Nephron (organoid): ENCODE measurements around the gene FAM236D.
"Not testable (repeated sequence)": the region's sequence is repeated elsewhere in the genome, so short reads cannot be mapped to it uniquely, and the experiment has no call there.

Experiments used
- H3K27ac Mint-ChIP-seq, 3 experiments: 2 replicates each; pipeline ENCODE4 v1.8.0; 2020; ENCODE audit warnings: mixed read lengths in 3 of 3, mild to moderate bottlenecking in 2 of 3, moderate library complexity in 1 of 3
- H3K27me3 Mint-ChIP-seq: 2 replicates; pipeline ENCODE4 v1.8.0; 2021; ENCODE audit warnings: low read depth, mild to moderate bottlenecking, moderate library complexity, mixed read lengths
- H3K36me3 Mint-ChIP-seq: 2 replicates; pipeline ENCODE4 v1.8.0; 2020; ENCODE audit warnings: low read depth, mixed read lengths
- H3K4me1 Mint-ChIP-seq: 2 replicates; pipeline ENCODE4 v1.8.0; 2020; ENCODE audit warnings: mixed read lengths
- H3K4me3 Mint-ChIP-seq, 3 experiments: 2 replicates each; pipeline ENCODE4 v1.8.0; 2020; ENCODE audit warnings: mild to moderate bottlenecking in 3 of 3, mixed read lengths in 3 of 3, moderate library complexity in 2 of 3
- H3K9me3 Mint-ChIP-seq: 2 replicates; pipeline ENCODE4 v1.8.0; 2020; ENCODE audit warnings: mixed read lengths

FAM236D gene

DNA sequence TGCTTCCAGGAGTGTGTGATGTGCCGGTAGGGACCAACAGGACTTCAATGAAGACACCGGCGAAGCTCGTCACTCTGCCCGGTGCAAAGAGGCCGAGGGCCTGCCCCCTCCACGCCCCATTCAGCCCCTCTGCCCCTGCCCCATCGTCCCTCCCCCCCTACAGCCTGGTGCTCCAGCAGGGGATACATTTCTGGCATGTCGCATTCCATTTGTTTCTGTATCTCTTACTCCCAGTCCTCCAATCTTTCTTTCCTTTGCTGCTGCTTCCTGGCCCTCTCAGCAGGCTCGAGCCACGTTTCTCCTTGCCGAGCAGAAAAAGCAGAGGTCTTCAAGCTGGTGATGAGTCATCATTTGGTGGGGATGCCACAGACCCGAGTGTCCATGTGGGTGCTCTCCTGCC is at the start of gene FAM236D:
Gene FAM236D, minus strand, starts transcription at position 101 of the 400 bp plus-strand sequence. Its CDS starts 100 bp downstream, at position 1.
- not testable (repeated sequence) for H3K4me3 Mint-ChIP-seq, H3K27ac Mint-ChIP-seq, H3K9me3 Mint-ChIP-seq, H3K4me1 Mint-ChIP-seq, H3K36me3 Mint-ChIP-seq, H3K27me3 Mint-ChIP-seq

DNA sequence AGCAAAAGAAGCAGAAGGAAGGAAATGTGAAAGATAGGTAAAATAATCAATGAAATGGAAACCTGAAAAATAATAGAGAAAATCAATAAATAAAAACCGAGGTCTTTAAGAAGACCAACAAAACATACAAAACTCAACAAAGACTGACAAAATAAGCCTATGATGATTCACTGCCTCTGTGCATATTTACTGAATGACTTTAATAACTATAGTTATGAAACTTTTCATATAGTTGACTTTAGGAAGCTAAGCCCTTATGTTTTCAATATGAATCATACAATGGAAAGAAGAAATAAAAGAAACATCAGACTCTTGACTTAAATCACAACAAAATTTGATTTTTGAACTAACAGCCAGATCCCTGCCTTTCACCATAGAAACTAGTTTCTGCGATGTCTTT is 29.5 kb upstream of the FAM236D start:
- H3K27me3 Mint-ChIP-seq, H3K27ac Mint-ChIP-seq, H3K4me1 Mint-ChIP-seq, H3K36me3 Mint-ChIP-seq, H3K9me3 Mint-ChIP-seq, H3K4me3 Mint-ChIP-seq: not testable (repeated sequence)

DNA sequence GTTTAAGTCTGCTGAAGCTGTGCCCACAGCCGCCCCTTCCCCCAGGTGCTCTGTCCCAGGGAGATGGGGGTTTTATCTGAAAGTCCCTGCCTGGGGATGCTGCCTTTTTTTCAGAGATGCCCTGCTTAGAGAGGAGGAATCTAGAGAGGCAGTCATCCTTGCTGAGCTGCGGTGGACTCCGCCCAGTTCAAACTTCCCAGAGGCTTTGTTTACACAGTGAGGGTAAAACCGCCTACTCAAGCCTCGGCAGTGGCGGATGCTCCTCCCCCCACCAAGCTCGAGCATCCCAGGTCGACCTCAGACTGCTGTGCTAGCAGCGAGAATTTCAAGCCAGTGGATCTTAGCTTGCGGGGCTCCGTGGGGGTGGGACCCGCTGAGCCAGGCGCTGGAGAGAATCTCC is 22.7 kb upstream of the FAM236D start:
- H3K27ac Mint-ChIP-seq, H3K4me1 Mint-ChIP-seq, H3K27me3 Mint-ChIP-seq, H3K36me3 Mint-ChIP-seq, H3K9me3 Mint-ChIP-seq, H3K4me3 Mint-ChIP-seq: not testable (repeated sequence)

DNA sequence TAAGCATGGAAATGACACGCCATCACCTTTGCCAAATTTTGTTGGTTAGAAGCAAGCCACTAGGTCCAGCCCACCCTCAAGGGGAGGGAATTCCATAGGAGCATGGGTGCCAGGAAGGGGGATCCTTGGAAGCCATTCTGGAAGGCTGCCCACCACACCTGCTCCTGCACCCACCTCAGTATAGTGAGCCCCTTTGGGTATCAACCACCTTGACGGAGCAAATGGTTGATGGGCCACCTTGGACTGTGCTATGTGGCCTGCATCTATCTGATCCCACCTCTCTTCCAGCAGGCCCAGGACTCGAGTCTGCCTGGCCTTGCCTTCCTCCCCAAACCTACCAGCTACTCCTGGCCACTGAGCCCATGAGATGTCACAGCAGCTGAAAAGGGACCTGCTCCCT is 17.6 kb downstream of the FAM236D start:
- not testable (repeated sequence) for H3K4me3 Mint-ChIP-seq

GRCh38 chrX:72788142-72788541 is 19.9 kb downstream of the FAM236D start:
- not testable (repeated sequence) for H3K9me3 Mint-ChIP-seq, H3K27ac Mint-ChIP-seq, H3K36me3 Mint-ChIP-seq, H3K4me1 Mint-ChIP-seq, H3K4me3 Mint-ChIP-seq, H3K27me3 Mint-ChIP-seq

More for the DNA sequence above, 17.6 kb downstream of the FAM236D start:
- H3K36me3 Mint-ChIP-seq, H3K27ac Mint-ChIP-seq, H3K4me1 Mint-ChIP-seq, H3K27me3 Mint-ChIP-seq, H3K9me3 Mint-ChIP-seq: not testable (repeated sequence)

DNA sequence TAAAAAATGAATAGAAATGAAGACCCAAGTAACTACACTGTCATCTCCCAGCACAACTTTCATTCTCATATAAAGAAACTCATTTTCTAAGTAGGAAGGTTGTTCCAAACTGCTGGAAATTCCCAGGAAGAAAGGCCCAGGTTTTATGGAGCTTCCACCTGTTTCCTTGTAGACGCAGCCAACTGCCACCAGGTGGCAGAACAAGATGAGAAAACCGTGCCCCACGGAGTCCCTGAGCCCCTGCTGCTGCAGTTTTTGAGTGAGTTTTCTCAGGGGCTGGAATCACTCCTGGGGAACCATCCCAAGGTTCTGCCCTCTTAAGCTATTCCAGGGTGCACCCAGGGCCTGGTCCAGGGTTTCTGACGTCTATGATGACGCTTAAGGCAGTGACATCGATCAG is 24.0 kb downstream of the FAM236D start:
- not testable (repeated sequence) for H3K36me3 Mint-ChIP-seq, H3K4me3 Mint-ChIP-seq, H3K27ac Mint-ChIP-seq, H3K27me3 Mint-ChIP-seq, H3K4me1 Mint-ChIP-seq, H3K9me3 Mint-ChIP-seq

GRCh38 chrX:72783365-72783936 is 24.6 kb downstream of the FAM236D start:
- H3K9me3 Mint-ChIP-seq, H3K4me1 Mint-ChIP-seq, H3K27ac Mint-ChIP-seq, H3K27me3 Mint-ChIP-seq, H3K4me3 Mint-ChIP-seq, H3K36me3 Mint-ChIP-seq: not testable (repeated sequence)

- H3K27me3 Mint-ChIP-seq, H3K4me3 Mint-ChIP-seq, H3K4me1 Mint-ChIP-seq, H3K36me3 Mint-ChIP-seq, H3K27ac Mint-ChIP-seq, H3K9me3 Mint-ChIP-seq: not testable (repeated sequence)
Observed at GRCh38 chrX:72782560-72782959, 25.4 kb downstream of the FAM236D start, which contains the start of gene FAM236B. Gene FAM236B, minus strand, starts transcription at chrX:72782660. Its CDS starts 100 bp downstream, at chrX:72782560.

GRCh38 chrX:72778146-72778545 is 29.9 kb downstream of the FAM236D start:
- not testable (repeated sequence) for H3K4me3 Mint-ChIP-seq, H3K9me3 Mint-ChIP-seq, H3K27me3 Mint-ChIP-seq, H3K36me3 Mint-ChIP-seq, H3K4me1 Mint-ChIP-seq, H3K27ac Mint-ChIP-seq

DNA sequence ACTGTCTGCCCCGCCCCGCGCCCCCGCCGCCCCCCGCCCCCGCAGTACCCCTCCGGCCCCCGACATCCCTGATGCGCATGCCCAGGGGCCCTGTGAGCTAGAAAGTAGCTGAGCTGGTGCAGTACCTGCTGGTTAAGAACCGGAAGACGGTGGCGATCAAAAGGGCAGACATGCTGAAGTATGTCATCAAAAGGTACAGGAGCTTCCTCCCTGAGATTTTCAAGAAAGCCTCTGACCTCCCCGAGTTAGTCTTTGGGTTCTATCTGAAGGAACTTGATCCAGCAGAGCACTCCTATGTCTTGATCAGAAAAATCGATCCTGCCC is 30.6 kb downstream of the FAM236D start:
- not testable (repeated sequence) for H3K9me3 Mint-ChIP-seq, H3K36me3 Mint-ChIP-seq, H3K4me1 Mint-ChIP-seq, H3K4me3 Mint-ChIP-seq, H3K27me3 Mint-ChIP-seq, H3K27ac Mint-ChIP-seq

- not testable (repeated sequence) for H3K27ac Mint-ChIP-seq, H3K27me3 Mint-ChIP-seq, H3K9me3 Mint-ChIP-seq, H3K4me1 Mint-ChIP-seq, H3K4me3 Mint-ChIP-seq, H3K36me3 Mint-ChIP-seq
Observed at GRCh38 chrX:72776653-72777466, 31.1 kb downstream of the FAM236D start, which contains the start of gene DMRTC1B. Gene DMRTC1B, plus strand, starts transcription at chrX:72776890. Its CDS starts 68,246 bp downstream, at chrX:72845136.

GRCh38 chrX:72760454-72760853 is 47.6 kb downstream of the FAM236D start:
- not testable (repeated sequence) for H3K9me3 Mint-ChIP-seq, H3K4me1 Mint-ChIP-seq, H3K27me3 Mint-ChIP-seq, H3K36me3 Mint-ChIP-seq, H3K4me3 Mint-ChIP-seq, H3K27ac Mint-ChIP-seq
